GM19468 (cell line): ENCODE data around the gene WDR54.

ENCODE experiments used
- ATAC-seq: cut with Tn5 transposase; IDR thresholded peaks from one replicate; pipeline ENCODE4 v1.9.1; 2021; ENCODE audit warnings: mild to moderate bottlenecking, moderate library complexity, moderate number of reproducible peaks; ENCODE audit not compliant: unreplicated experiment; ENCODE audit errors: extremely low read depth

The WDR54 gene

GRCh38 chr2:74474481-74474880 is 53.0 kb downstream of the WDR54 start:
- ATAC-seq: no peak

GRCh38 chr2:74474899-74475298 is 53.4 kb downstream of the WDR54 start:
- ATAC-seq: no peak
